ENCODE measurements around the gene CPSF4.

- TF ChIP-seq POLR2A (IDR thresholded peaks at IDR 0.05), result no peak
- TF ChIP-seq CTCF (IDR thresholded peaks at IDR 0.05), result no peak
Observed at GRCh38 chr7:99500637-99501009, 61.9 kb downstream of the CPSF4 start.
